ENCODE measurements around the gene CDH23. TPM values are rescaled to one million over a fixed set of nuclear protein-coding genes. Genes with fewer than 3 reads are reported as not detected.

The CDH23 gene
- total and polyA plus RNA-seq, 2 of the 8 experiments (the other 6 are each of a cell fraction or from before 2014, with no cell fraction given), result 1.9 to 4.9 TPM

GRCh38 chr10:71595649-71596048 is 198.9 kb downstream of the CDH23 start:
- H4K8ac ChIP-seq (ENCODE audit: extremely low read depth, insufficient read depth, low read length), result no peak overlapping the region
- H4K5ac ChIP-seq (ENCODE audit: insufficient read length, low read depth, low read length), result no peak overlapping the region
- no peaks in the 10 kb centered on the region for H3K79me1 ChIP-seq (ENCODE audit: low read depth, low read length)
- no peak overlapping the region for H3K23ac ChIP-seq (ENCODE audit: insufficient read length)
- no peak overlapping the region for H2BK5ac ChIP-seq (ENCODE audit: low read depth, low read length)
- no peak overlapping the region for H3K14ac ChIP-seq (ENCODE audit: insufficient read length)
- DNase-seq (ENCODE audit: low read depth in 1 of 2, low spot score in 2 of 2), result no peak
- no peaks in the 10 kb centered on the region for H3K27me3 ChIP-seq (replicated peaks in 1 of 4; ENCODE audit: control insufficient read depth in 3 of 4, extremely low read depth in 1 of 4, insufficient read depth in 3 of 4, low read length in 3 of 4)
- H3K23me2 ChIP-seq (ENCODE audit: low read depth, low read length), result no peaks in the 10 kb centered on the region; the same call in 1 of the 2 replicates
- no peak overlapping the region for H3K4me2 ChIP-seq (ENCODE audit: insufficient read depth in 1 of 2, low read depth in 2 of 2, low read length in 2 of 2)
- H3K56ac ChIP-seq (replicated peaks; ENCODE audit: insufficient read length, low read depth, low read length), result no peak overlapping the region
- no peak overlapping the region for H4K91ac ChIP-seq (replicated peaks; ENCODE audit: insufficient read length, low read length)
- H3K36me3 ChIP-seq (ENCODE audit: control insufficient read depth in 2 of 4, insufficient read depth in 4 of 4, low read length in 3 of 4), result no peaks in the 10 kb centered on the region
- no peak overlapping the region for H3K27ac ChIP-seq (ENCODE audit: low read depth, low read length)
- no peak overlapping the region for H2BK12ac ChIP-seq (ENCODE audit: low read depth, low read length)
- no peak overlapping the region for H3K4ac ChIP-seq (replicated peaks; ENCODE audit: insufficient read length, low read depth, low read length)
- ChIA-PET POLR2A (ENCODE audit: partially characterized antibody) (no interaction called here), CTCF (ENCODE audit: partially characterized antibody) (no interaction called here)
- H2AK5ac ChIP-seq (ENCODE audit: low read depth, low read length), result no peak overlapping the region
- no peaks in the 10 kb centered on the region for H3K4me1 ChIP-seq (replicated peaks in 1 of 4; ENCODE audit: control insufficient read depth in 3 of 4, insufficient read depth in 4 of 4, low read length in 3 of 4)
- H2BK20ac ChIP-seq (ENCODE audit: low read length), result no peak overlapping the region
- H3K4me3 ChIP-seq (ENCODE audit: extremely low read depth in 1 of 4, insufficient read depth in 2 of 4, low read depth in 3 of 4, low read length in 4 of 4), result no peak overlapping the region
- H2BK120ac ChIP-seq (replicated peaks; ENCODE audit: low read depth, low read length), result no peak overlapping the region
- FAIRE-seq, result no peak
- H3K79me2 ChIP-seq (ENCODE audit: control insufficient read depth in 1 of 2, insufficient read depth in 2 of 2, low read length in 2 of 2), result no peaks in the 10 kb centered on the region
- no peaks in the 10 kb centered on the region for H4K20me1 ChIP-seq (replicated peaks in 1 of 2; ENCODE audit: control insufficient read depth in 1 of 2, insufficient read depth in 2 of 2, low read length in 2 of 2)
- H2AFZ ChIP-seq (ENCODE audit: low read length), result no peak overlapping the region
- no peak overlapping the region for H3K18ac ChIP-seq (ENCODE audit: extremely low read depth, low read length)
- no peak overlapping the region for H2BK15ac ChIP-seq (ENCODE audit: low read length)
- no peaks in the 10 kb centered on the region for H3K9me3 ChIP-seq (ENCODE audit: insufficient read depth in 2 of 2, low read depth in 1 of 2, low read length in 1 of 2)
- no peak overlapping the region for H3K9ac ChIP-seq (replicated peaks in 1 of 4; ENCODE audit: extremely low read depth in 1 of 4, low read depth in 3 of 4, low read length in 3 of 4)
- WGBS, 2 experiments (ENCODE audit: extremely low coverage in 1 of 2, insufficient coverage in 1 of 2, insufficient read length in 1 of 2, insufficient replicate concordance in 2 of 2, low coverage in 1 of 2, low lambda C conversion rate in 2 of 2, missing lambda C conversion rate in 1 of 2), result 96% methylated on average over 7 of the region's 7 CpGs; no CpG with 5 or more reads in 1 of the 2 experiments
- TF ChIP-seq BRCA1 (IDR thresholded peaks at IDR 0.05; ENCODE audit: low read depth, low read length) (no peak), SRF (IDR thresholded peaks at IDR 0.05; ENCODE audit: low read depth, low read length) (no peak), KDM1A (IDR thresholded peaks at IDR 0.05; ENCODE audit: borderline replicate concordance, low read length) (no peak), SP4 (IDR thresholded peaks at IDR 0.05; ENCODE audit: low read length) (no peak), CHD1 (IDR thresholded peaks at IDR 0.05; ENCODE audit: low read depth, low read length) (no peak), EGR1 (IDR thresholded peaks at IDR 0.05; ENCODE audit: borderline replicate concordance, low read depth, low read length) (no peak), SIX5 (IDR thresholded peaks at IDR 0.05; ENCODE audit: low read depth, low read length) (no peak), PHF8 (conservative IDR thresholded peaks at IDR 0.05; ENCODE audit: low read depth, low read length) (no peak), JUN (IDR thresholded peaks at IDR 0.05; ENCODE audit: low read depth, low read length) (no peak), RXRA (IDR thresholded peaks at IDR 0.05; ENCODE audit: insufficient read depth, low read depth, low read length) (no peak), GABPA (IDR thresholded peaks at IDR 0.05; ENCODE audit: borderline replicate concordance, insufficient read depth, low read length) (no peak), SIRT6 (IDR thresholded peaks at IDR 0.05; ENCODE audit: low read length) (no peak), KDM4A (IDR thresholded peaks at IDR 0.05; ENCODE audit: low read depth, low read length, severe bottlenecking) (no peak), SP2 (IDR thresholded peaks at IDR 0.05; ENCODE audit: low read length) (no peak), YY1 (IDR thresholded peaks at IDR 0.05; ENCODE audit: low read depth, low read length) (no peak), POLR2A (IDR thresholded peaks at IDR 0.05; ENCODE audit: control extremely low read depth in 1 of 2, low read depth in 2 of 2, low read length in 2 of 2) (no peak), SAP30 (IDR thresholded peaks at IDR 0.05; ENCODE audit: insufficient read depth, insufficient replicate concordance, low read length) (no peak)
